Keratinocyte (primary cell): ENCODE results near the gene CACNA1C. TPM values are rescaled to one million over a fixed set of nuclear protein-coding genes. Genes with fewer than 3 reads are reported as not detected.

ENCODE experiments used
- DNase-seq: peaks from one replicate; pipeline ENCODE4 v3.0.0-alpha.2; 2011; ENCODE audit warnings: low read depth, missing footprints, low spot score
- FAIRE-seq: peaks from 2 replicates; lab custom pipeline; 2011; peaks lifted over from hg19 to GRCh38; lab: Jason Lieb, UNC
- H2AFZ ChIP-seq: 2 replicates; pipeline ENCODE4 v1.6.0; 2012; ENCODE audit warnings: low read length, control low read depth, inconsistent platforms; ENCODE audit not compliant: control insufficient read depth
- H3K27ac ChIP-seq: 2 replicates; pipeline ENCODE4 v1.5.1; 2011; ENCODE audit warnings: low read length; ENCODE audit not compliant: control insufficient read depth, insufficient read depth
- H3K27me3 ChIP-seq: 3 replicates; pipeline ENCODE4 v1.6.0; 2011; ENCODE audit warnings: low read length; ENCODE audit not compliant: control insufficient read depth, insufficient read depth; ENCODE audit errors: extremely low read depth
- H3K36me3 ChIP-seq, 2 experiments: 2 replicates in 1 of 2; 3 replicates in 1 of 2; pipeline ENCODE4 v1.5.1; 2011; ENCODE audit warnings: low read length in 2 of 2, mild to moderate bottlenecking in 1 of 2; ENCODE audit not compliant: control insufficient read depth in 2 of 2, insufficient read depth in 2 of 2; ENCODE audit errors: extremely low read depth in 1 of 2
- H3K4me1 ChIP-seq: 3 replicates; pipeline ENCODE4 v1.5.1; 2011; ENCODE audit warnings: low read length; ENCODE audit not compliant: control insufficient read depth, insufficient read depth; ENCODE audit errors: extremely low read depth
- H3K4me2 ChIP-seq: 3 replicates; pipeline ENCODE4 v1.6.0; 2011; ENCODE audit warnings: low read depth, low read length; ENCODE audit not compliant: control insufficient read depth, insufficient read depth; ENCODE audit errors: extremely low read depth
- H3K4me3 ChIP-seq, 3 experiments: fragments of 200-600 bp in 1 of 3; sonication (generic) in 1 of 3; 2 replicates in 2 of 3; 3 replicates in 1 of 3; pipeline ENCODE4 v1.5.1; 2011 to 2016; ENCODE audit warnings: low read length in 3 of 3, mild to moderate bottlenecking in 3 of 3, control low read depth in 2 of 3, inconsistent platforms in 1 of 3, low read depth in 1 of 3, mixed read lengths in 1 of 3, mixed run types in 1 of 3, moderate library complexity in 1 of 3; ENCODE audit not compliant: control insufficient read depth in 2 of 3, insufficient read depth in 2 of 3; ENCODE audit errors: extremely low read depth in 1 of 3
- H3K79me2 ChIP-seq: 2 replicates; pipeline ENCODE4 v1.6.0; 2012; ENCODE audit warnings: low read length; ENCODE audit not compliant: control insufficient read depth, insufficient read depth
- H3K9ac ChIP-seq: 3 replicates; pipeline ENCODE4 v1.6.0; 2011; ENCODE audit warnings: low read length; ENCODE audit not compliant: control insufficient read depth, insufficient read depth; ENCODE audit errors: extremely low read depth
- H3K9me1 ChIP-seq: 3 replicates; pipeline ENCODE4 v1.6.0; 2011; ENCODE audit warnings: low read length; ENCODE audit not compliant: control insufficient read depth, insufficient read depth; ENCODE audit errors: extremely low read depth
- H3K9me3 ChIP-seq: 2 replicates; pipeline ENCODE4 v1.5.1; 2012; ENCODE audit warnings: low read depth, low read length; ENCODE audit not compliant: control insufficient read depth
- H4K20me1 ChIP-seq: 3 replicates; pipeline ENCODE4 v1.6.0; 2011; ENCODE audit warnings: low read length; ENCODE audit not compliant: control insufficient read depth, insufficient read depth; ENCODE audit errors: extremely low read depth
- EZH2 ChIP-seq: IDR thresholded peaks from one replicate; pipeline ENCODE4 v1.6.1; 2012; ENCODE audit warnings: inconsistent platforms, mild to moderate bottlenecking, low read length, moderate library complexity
- dilution Hi-C: fragments of 300-500 bp; cut with MboI; formaldehyde crosslinking; loops from one replicate; pipeline ENCODE4 v1.7.0; 2020; ENCODE audit warnings: low sequenced_read_pairs; ENCODE audit not compliant: extremely low pct_ligation_motif_present
- polyA plus RNA-seq, 5 experiments: library from polyadenylated mRNA; depleted of rRNA in 3 of 5; stranded (reverse) in 3 of 5; stranded (forward) in 1 of 5; unstranded in 1 of 5; fragments of >200 nt; gene quantifications; 1 replicate in 1 of 5; 2 replicates in 3 of 5; 3 replicates in 1 of 5; pipeline versions ENCODE4 v1.2.1 to v1.2.3, GENCODE V29; 2011 to 2012; ENCODE audit warnings: missing spikeins in 2 of 5, low read depth in 1 of 5, low replicate concordance in 1 of 5
- TF ChIP-seq, protein P1 (sequence below), 3 experiments: IDR thresholded peaks in 1 of 3; conservative IDR thresholded peaks in 1 of 3; optimal IDR thresholded peaks in 1 of 3; 2 replicates in 2 of 3; 3 replicates in 1 of 3; pipeline versions ENCODE3 to v1.5.1; 2011; ENCODE audit warnings: low read length in 3 of 3, mild to moderate bottlenecking in 3 of 3, moderate library complexity in 2 of 3, control low read depth in 1 of 3, inconsistent platforms in 1 of 3; ENCODE audit not compliant: insufficient read depth in 2 of 3; ENCODE audit errors: extremely low read depth in 1 of 3

The CACNA1C gene
- polyA plus RNA-seq, 1 donor (not counting 4 experiments of a cell fraction or from before 2014, with no cell fraction given), result not detected

DNA sequence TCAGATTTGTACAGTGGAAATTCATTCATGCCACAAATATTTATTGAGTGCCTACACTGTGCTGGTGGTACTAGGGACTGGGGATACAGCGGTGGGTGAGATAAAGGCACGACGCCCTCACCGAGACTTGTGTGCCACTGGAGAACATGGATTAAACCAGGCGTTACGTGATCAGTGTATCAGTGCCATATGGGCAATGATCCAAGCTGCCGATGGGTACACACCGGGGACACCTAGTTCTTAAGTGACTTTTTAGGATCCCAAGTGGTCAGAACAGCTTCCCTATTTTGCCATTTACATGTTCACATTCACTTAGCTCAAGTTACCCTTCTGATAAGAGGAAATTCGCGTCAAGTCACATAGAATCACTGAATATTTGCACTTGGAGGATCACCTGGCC, 236.7 kb downstream of the CACNA1C start:
- no peaks in the 10 kb centered on the region for H3K9me3 ChIP-seq
- H3K9me1 ChIP-seq, result no peaks in the 10 kb centered on the region
- no peaks in the 10 kb centered on the region for H3K79me2 ChIP-seq
- peaks cover 24% of the 10 kb centered on the region for H3K27me3 ChIP-seq
- TF ChIP-seq, protein P1, sequence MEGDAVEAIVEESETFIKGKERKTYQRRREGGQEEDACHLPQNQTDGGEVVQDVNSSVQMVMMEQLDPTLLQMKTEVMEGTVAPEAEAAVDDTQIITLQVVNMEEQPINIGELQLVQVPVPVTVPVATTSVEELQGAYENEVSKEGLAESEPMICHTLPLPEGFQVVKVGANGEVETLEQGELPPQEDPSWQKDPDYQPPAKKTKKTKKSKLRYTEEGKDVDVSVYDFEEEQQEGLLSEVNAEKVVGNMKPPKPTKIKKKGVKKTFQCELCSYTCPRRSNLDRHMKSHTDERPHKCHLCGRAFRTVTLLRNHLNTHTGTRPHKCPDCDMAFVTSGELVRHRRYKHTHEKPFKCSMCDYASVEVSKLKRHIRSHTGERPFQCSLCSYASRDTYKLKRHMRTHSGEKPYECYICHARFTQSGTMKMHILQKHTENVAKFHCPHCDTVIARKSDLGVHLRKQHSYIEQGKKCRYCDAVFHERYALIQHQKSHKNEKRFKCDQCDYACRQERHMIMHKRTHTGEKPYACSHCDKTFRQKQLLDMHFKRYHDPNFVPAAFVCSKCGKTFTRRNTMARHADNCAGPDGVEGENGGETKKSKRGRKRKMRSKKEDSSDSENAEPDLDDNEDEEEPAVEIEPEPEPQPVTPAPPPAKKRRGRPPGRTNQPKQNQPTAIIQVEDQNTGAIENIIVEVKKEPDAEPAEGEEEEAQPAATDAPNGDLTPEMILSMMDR (optimal IDR thresholded peaks at IDR 0.05 in 1 of 3, IDR thresholded peaks at IDR 0.05 in 1 of 3, conservative IDR thresholded peaks at IDR 0.05 in 1 of 3; ENCODE audit: extremely low read depth in 1 of 3, insufficient read depth in 2 of 3, low read length in 3 of 3), result no peak
- TF ChIP-seq EZH2, result no peak
- no peaks in the 10 kb centered on the region for H3K36me3 ChIP-seq
- H3K4me2 ChIP-seq, result no peak overlapping the region
- no peaks in the 10 kb centered on the region for H4K20me1 ChIP-seq
- H3K4me1 ChIP-seq, result no peaks in the 10 kb centered on the region
- dilution Hi-C loops, result loop anchor here (25.0 kb wide), 1 partner anchor 252 kb away; no protein-coding TSS in a partner anchor
- H3K4me3 ChIP-seq, result no peak overlapping the region
- H3K27ac ChIP-seq, result no peak overlapping the region
- no peak overlapping the region for H2AFZ ChIP-seq
- DNase-seq (no peak), FAIRE-seq (no peak)
- H3K9ac ChIP-seq, result no peak overlapping the region

DNA sequence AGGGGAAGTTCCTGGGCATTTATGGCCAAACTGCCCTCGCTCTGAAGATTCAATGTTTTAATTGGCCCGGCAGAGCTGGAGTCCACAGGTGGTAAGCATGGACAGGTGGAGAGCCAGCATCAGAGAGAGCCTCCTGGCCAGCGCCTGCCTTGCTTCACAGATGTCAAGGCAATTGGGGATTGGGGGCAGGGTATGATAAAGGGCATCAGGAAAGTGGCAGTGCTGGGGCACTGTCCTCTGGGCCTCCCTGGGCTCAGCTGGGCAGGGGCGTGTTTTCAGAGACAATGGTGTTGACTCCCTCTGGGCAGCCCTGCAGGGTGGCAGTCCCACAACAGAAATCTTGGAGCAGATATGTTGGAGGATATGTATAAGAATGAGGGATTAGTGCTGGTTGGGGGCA, 237.3 kb downstream of the CACNA1C start:
- Histone ChIP-seq H3K9me3 (no peaks in the 10 kb centered on the region), H3K36me3 (no peaks in the 10 kb centered on the region), H2AFZ (no peak overlapping the region), H4K20me1 (no peaks in the 10 kb centered on the region), H3K9ac (no peak overlapping the region), H3K4me2 (no peak overlapping the region), H3K4me3 (no peak overlapping the region), H3K27me3 (peaks cover 24% of the 10 kb centered on the region), H3K9me1 (no peaks in the 10 kb centered on the region), H3K4me1 (no peaks in the 10 kb centered on the region), H3K79me2 (no peaks in the 10 kb centered on the region), H3K27ac (no peak overlapping the region)
- dilution Hi-C loops, result loop anchor here (25.0 kb wide), 1 partner anchor 253 kb away; no protein-coding TSS in a partner anchor
- no peak for DNase-seq
- FAIRE-seq, result no peak
- no peak for TF ChIP-seq EZH2
- TF ChIP-seq, protein P1 (optimal IDR thresholded peaks at IDR 0.05 in 1 of 3, IDR thresholded peaks at IDR 0.05 in 1 of 3, conservative IDR thresholded peaks at IDR 0.05 in 1 of 3; ENCODE audit: extremely low read depth in 1 of 3, insufficient read depth in 2 of 3, low read length in 3 of 3), result no peak
